Hepatocyte (in vitro differentiated cells): ENCODE measurements around the gene RNF166. TPM values are rescaled to one million over a fixed set of nuclear protein-coding genes. Genes with fewer than 3 reads are reported as not detected.

Experiments
- DNase-seq: peaks from one replicate; pipeline ENCODE4 v3.0.0-alpha.2; 2016; ENCODE audit warnings: low spot score
- H2AFZ ChIP-seq: fragments of 200-600 bp; sonication (generic); 2 replicates; pipeline ENCODE4 v1.6.0; 2016; ENCODE audit warnings: antibody characterized with exemption, mild to moderate bottlenecking
- H3K27ac ChIP-seq: fragments of 200-600 bp; sonication (generic); 2 replicates; pipeline ENCODE4 v1.5.1; 2016; ENCODE audit warnings: mild to moderate bottlenecking
- H3K27me3 ChIP-seq: fragments of 200-600 bp; sonication (generic); 2 replicates; pipeline ENCODE4 v1.6.1; 2016
- H3K36me3 ChIP-seq: fragments of 200-600 bp; sonication (generic); replicated peaks from 2 replicates; pipeline ENCODE4 v1.5.1; 2016; ENCODE audit warnings: low read depth; ENCODE audit not compliant: insufficient read depth
- H3K4me1 ChIP-seq: fragments of 200-600 bp; sonication (generic); 2 replicates; pipeline ENCODE4 v1.5.1; 2016; ENCODE audit warnings: mild to moderate bottlenecking, moderate library complexity; ENCODE audit not compliant: insufficient read depth
- H3K4me2 ChIP-seq: fragments of 200-600 bp; sonication (generic); 2 replicates; pipeline ENCODE4 v1.6.0; 2016
- H3K4me3 ChIP-seq: fragments of 200-600 bp; sonication (generic); 2 replicates; pipeline ENCODE4 v1.5.1; 2016; ENCODE audit warnings: mild to moderate bottlenecking
- H3K79me2 ChIP-seq: fragments of 200-600 bp; sonication (generic); 2 replicates; pipeline ENCODE4 v1.6.0; 2017; ENCODE audit warnings: mild to moderate bottlenecking
- H3K9me2 ChIP-seq: fragments of 200-600 bp; sonication (generic); replicated peaks from 2 replicates; pipeline ENCODE4 v1.6.0; 2017; ENCODE audit warnings: mild to moderate bottlenecking; ENCODE audit not compliant: insufficient read depth
- H3K9me3 ChIP-seq: fragments of 200-600 bp; sonication (generic); 2 replicates; pipeline ENCODE4 v1.5.1; 2016; ENCODE audit warnings: low read depth, mild to moderate bottlenecking
- H4K20me1 ChIP-seq: fragments of 200-600 bp; sonication (generic); 2 replicates; pipeline ENCODE4 v1.6.0; 2016; ENCODE audit warnings: mild to moderate bottlenecking; ENCODE audit not compliant: insufficient read depth, poor library complexity, severe bottlenecking
- CTCF ChIP-seq: fragments of 200-600 bp; sonication (generic); IDR thresholded peaks from 2 replicates; pipeline ENCODE4 v1.5.1; 2016; ENCODE audit warnings: antibody characterized with exemption, mild to moderate bottlenecking; ENCODE audit not compliant: poor library complexity
- EZH2 ChIP-seq: fragments of 200-600 bp; sonication (generic); IDR thresholded peaks from 2 replicates; pipeline ENCODE4 v1.6.1; 2016; ENCODE audit warnings: antibody characterized with exemption, mild to moderate bottlenecking, borderline replicate concordance
- EZH2phosphoT487 ChIP-seq: fragments of 200-600 bp; sonication (generic); IDR thresholded peaks from one replicate; pipeline ENCODE4 v1.6.1; 2018; ENCODE audit warnings: antibody characterized with exemption, mild to moderate bottlenecking, low read depth, moderate library complexity; ENCODE audit not compliant: unreplicated experiment, severe bottlenecking
- WGBS: methylation state at CpG from one replicate; pipeline ENCODE4 v1.1.6; 2016; ENCODE audit warnings: low lambda C conversion rate; ENCODE audit errors: missing lambda C conversion rate; 5-methylcytosine and 5-hydroxymethylcytosine counted together
- polyA plus RNA-seq: library from polyadenylated mRNA; unstranded; fragments of >200 nt; fragmentation: Nextera tagmentation; extraction: Ambion mirVana; gene quantifications from 2 replicates; pipeline ENCODE4 v1.2.1, GENCODE V29; 2016
- total RNA-seq: library from RNA; depleted of rRNA; stranded (reverse); fragments of >200 nt; gene quantifications from 2 replicates; pipeline ENCODE4 v1.2.3, GENCODE V29; 2014

Gene RNF166
- total and polyA plus RNA-seq, 2 experiments from 2014 or later: 10.1 to 16.8 TPM

GRCh38 chr16:88738151-88739084 lies 32.2 kb upstream of the RNF166 start:
- no peak overlapping the region for H2AFZ ChIP-seq
- no peaks in the 10 kb centered on the region for H3K79me2 ChIP-seq
- H3K4me2 ChIP-seq: no peak overlapping the region
- TF ChIP-seq CTCF: no peak
- no peak for TF ChIP-seq EZH2phosphoT487
- no peak for TF ChIP-seq EZH2
- H3K27ac ChIP-seq: no peak overlapping the region
- 93% methylated on average over 37 of the region's 41 CpGs for WGBS
- H3K4me3 ChIP-seq: no peak overlapping the region
- no peaks in the 10 kb centered on the region for H3K27me3 ChIP-seq
- no peak for DNase-seq
- no peaks in the 10 kb centered on the region for H3K36me3 ChIP-seq
- H4K20me1 ChIP-seq: no peaks in the 10 kb centered on the region
- H3K9me2 ChIP-seq: no peaks in the 10 kb centered on the region
- H3K9me3 ChIP-seq: no peaks in the 10 kb centered on the region
- no peaks in the 10 kb centered on the region for H3K4me1 ChIP-seq

GRCh38 chr16:88737298-88738150 lies 31.3 kb upstream of the RNF166 start:
- no peaks in the 10 kb centered on the region for H3K9me2 ChIP-seq
- no peak overlapping the region for H2AFZ ChIP-seq
- H3K79me2 ChIP-seq: no peaks in the 10 kb centered on the region
- H3K27me3 ChIP-seq: no peaks in the 10 kb centered on the region
- no peak for TF ChIP-seq EZH2
- peak; percentile 91 for TF ChIP-seq CTCF
- H3K9me3 ChIP-seq: no peaks in the 10 kb centered on the region
- 43% methylated on average over 45 of the region's 54 CpGs for WGBS
- no peak overlapping the region for H3K4me2 ChIP-seq
- no peak overlapping the region for H3K4me3 ChIP-seq
- no peaks in the 10 kb centered on the region for H3K36me3 ChIP-seq
- no peaks in the 10 kb centered on the region for H3K4me1 ChIP-seq
- H3K27ac ChIP-seq: no peak overlapping the region
- H4K20me1 ChIP-seq: no peaks in the 10 kb centered on the region
- DNase-seq: peak; percentile 75

GRCh38 chr16:88736496-88736895 lies 30.3 kb upstream of the RNF166 start:
- Histone ChIP-seq H3K4me1 (no peaks in the 10 kb centered on the region), H3K27me3 (no peaks in the 10 kb centered on the region), H3K9me3 (no peaks in the 10 kb centered on the region), H3K36me3 (no peaks in the 10 kb centered on the region), H3K9me2 (no peaks in the 10 kb centered on the region), H3K4me2 (no peak overlapping the region), H3K79me2 (no peaks in the 10 kb centered on the region), H3K27ac (no peak overlapping the region), H4K20me1 (no peaks in the 10 kb centered on the region), H3K4me3 (no peak overlapping the region), H2AFZ (no peak overlapping the region)
- no peak for TF ChIP-seq EZH2
- no peak for DNase-seq
- WGBS: 93% methylated on average over 11 of the region's 21 CpGs

- WGBS: 94% methylated on average over 13 of the region's 21 CpGs
- Histone ChIP-seq H3K79me2 (no peaks in the 10 kb centered on the region), H3K27ac (no peak overlapping the region), H4K20me1 (no peaks in the 10 kb centered on the region), H3K27me3 (no peaks in the 10 kb centered on the region), H2AFZ (no peak overlapping the region), H3K9me3 (no peaks in the 10 kb centered on the region), H3K4me2 (no peak overlapping the region), H3K36me3 (no peaks in the 10 kb centered on the region), H3K4me1 (no peaks in the 10 kb centered on the region), H3K4me3 (no peak overlapping the region), H3K9me2 (no peaks in the 10 kb centered on the region)
- no peak for DNase-seq
- TF ChIP-seq EZH2 (no peak), CTCF (no peak), EZH2phosphoT487 (no peak)
These were observed 29.9 kb upstream of the RNF166 start for GRCh38 chr16:88736088-88736487.
